WTC11 (cell line): ENCODE measurements around the gene CPNE2. TPM values are rescaled to one million over a fixed set of nuclear protein-coding genes. Genes with fewer than 3 reads are reported as not detected.

Experiments used
- ATAC-seq: fragments of 200-7000 bp; cut with Tn5 transposase; 2 replicates; pipeline ENCODE4 v1.10.0; 2021; ENCODE audit warnings: mild to moderate bottlenecking, moderate library complexity
- CTCF ChIA-PET: fragments of 300-600 bp; sonication (Branson Sonifier 250); formaldehyde crosslinking; loops from one replicate; lab custom pipeline; 2021; ENCODE audit warnings: antibody characterized with exemption; lab: Charles Lee
- POLR2A ChIA-PET: fragments of 350-600 bp; sonication (Branson Sonifier 250); formaldehyde crosslinking; loops from one replicate; lab custom pipeline; 2021; ENCODE audit warnings: antibody characterized with exemption; lab: Charles Lee
- DNase-seq: peaks from one replicate; pipeline ENCODE4 v3.0.0; 2021; ENCODE audit warnings: low spot score
- H3K27ac Mint-ChIP-seq: 2 replicates; pipeline ENCODE4 v1.8.0; 2021; ENCODE audit warnings: mixed read lengths
- H3K27me3 Mint-ChIP-seq: 2 replicates; pipeline ENCODE4 v1.8.0; 2021; ENCODE audit warnings: low read depth, mild to moderate bottlenecking, moderate library complexity, mixed read lengths
- H3K36me3 Mint-ChIP-seq: 2 replicates; pipeline ENCODE4 v1.8.0; 2021; ENCODE audit warnings: mixed read lengths
- H3K4me1 Mint-ChIP-seq: 2 replicates; pipeline ENCODE4 v1.8.0; 2022; ENCODE audit warnings: mixed read lengths
- H3K4me3 Mint-ChIP-seq: 2 replicates; pipeline ENCODE4 v1.8.0; 2021; ENCODE audit warnings: mild to moderate bottlenecking, moderate library complexity, mixed read lengths
- H3K9me3 Mint-ChIP-seq: 2 replicates; pipeline ENCODE4 v1.8.0; 2021; ENCODE audit warnings: mixed read lengths
- ATF6 ChIP-seq: sonication (generic); formaldehyde crosslinking; IDR thresholded peaks from 2 replicates; pipeline ENCODE4 v1.8.1; 2023; ENCODE audit warnings: mild to moderate bottlenecking, missing genetic modification reagents
- CBFB ChIP-seq: sonication (generic); formaldehyde crosslinking; IDR thresholded peaks from 2 replicates; pipeline ENCODE4 v1.8.1; 2022; ENCODE audit warnings: mild to moderate bottlenecking, low read depth, missing genetic modification reagents
- E2F1 ChIP-seq: sonication (generic); formaldehyde crosslinking; IDR thresholded peaks from 2 replicates; pipeline ENCODE4 v1.8.0; 2022; ENCODE audit warnings: mild to moderate bottlenecking, missing genetic modification reagents
- E2F5 ChIP-seq: sonication (generic); formaldehyde crosslinking; IDR thresholded peaks from 2 replicates; pipeline ENCODE4 v1.8.1; 2022; ENCODE audit warnings: mild to moderate bottlenecking, moderate library complexity, missing genetic modification reagents
- ELF4 ChIP-seq: sonication (generic); formaldehyde crosslinking; IDR thresholded peaks from 2 replicates; pipeline ENCODE4 v1.8.1; 2022; ENCODE audit warnings: low read depth, mild to moderate bottlenecking, moderate library complexity, missing genetic modification reagents
- EMX1 ChIP-seq: fragments of 250-450 bp; sonication (Bioruptor Pico); IDR thresholded peaks from 2 replicates; pipeline ENCODE4 v1.8.0; 2021; ENCODE audit warnings: mild to moderate bottlenecking
- ERG ChIP-seq: fragments of 250-450 bp; sonication (Bioruptor Pico); IDR thresholded peaks from 2 replicates; pipeline ENCODE4 v1.8.0; 2021; ENCODE audit warnings: mild to moderate bottlenecking
- ETV6 ChIP-seq: sonication (generic); formaldehyde crosslinking; IDR thresholded peaks from 2 replicates; pipeline ENCODE4 v1.8.1; 2022; ENCODE audit warnings: mild to moderate bottlenecking, missing genetic modification reagents
- FOXK1 ChIP-seq: sonication (generic); formaldehyde crosslinking; IDR thresholded peaks from 2 replicates; pipeline ENCODE4 v1.8.0; 2022; ENCODE audit warnings: mild to moderate bottlenecking, moderate library complexity, missing genetic modification reagents
- JAZF1 ChIP-seq: fragments of 250-450 bp; sonication (Bioruptor Pico); IDR thresholded peaks from 2 replicates; pipeline ENCODE4 v1.9.0; 2021; ENCODE audit warnings: moderate library complexity, mild to moderate bottlenecking, inconsistent platforms
- KAT7 ChIP-seq: sonication (generic); formaldehyde crosslinking; IDR thresholded peaks from 2 replicates; pipeline ENCODE4 v1.8.1; 2023; ENCODE audit warnings: missing genetic modification reagents, mild to moderate bottlenecking, borderline replicate concordance
- MXD4 ChIP-seq: fragments of 250-450 bp; sonication (Bioruptor Pico); IDR thresholded peaks from 2 replicates; pipeline ENCODE4 v1.8.0; 2021; ENCODE audit warnings: mild to moderate bottlenecking, moderate library complexity, borderline replicate concordance
- NFATC4 ChIP-seq: fragments of 250-450 bp; sonication (Bioruptor Pico); IDR thresholded peaks from 2 replicates; pipeline ENCODE4 v1.9.0; 2021; ENCODE audit warnings: mild to moderate bottlenecking
- OVOL2 ChIP-seq: fragments of 250-450 bp; sonication (Bioruptor Pico); IDR thresholded peaks from 2 replicates; pipeline ENCODE4 v1.9.0; 2021; ENCODE audit warnings: mild to moderate bottlenecking, borderline replicate concordance
- ZMAT4 ChIP-seq: fragments of 250-450 bp; sonication (Bioruptor Pico); IDR thresholded peaks from 2 replicates; pipeline ENCODE4 v1.9.0; 2021; ENCODE audit warnings: mild to moderate bottlenecking
- ZNF138 ChIP-seq: sonication (generic); formaldehyde crosslinking; conservative IDR thresholded peaks from 2 replicates; pipeline ENCODE4 v1.8.1; 2022; ENCODE audit warnings: mild to moderate bottlenecking, moderate library complexity, missing genetic modification reagents
- ZNF219 ChIP-seq: sonication (generic); formaldehyde crosslinking; IDR thresholded peaks from 2 replicates; pipeline ENCODE4 v1.8.0; 2023; ENCODE audit warnings: missing genetic modification reagents, mild to moderate bottlenecking, borderline replicate concordance
- ZNF263 ChIP-seq: sonication (generic); formaldehyde crosslinking; IDR thresholded peaks from 2 replicates; pipeline ENCODE4 v1.8.1; 2022; ENCODE audit warnings: low read depth, mild to moderate bottlenecking, moderate library complexity, missing genetic modification reagents
- ZNF281 ChIP-seq: sonication (generic); formaldehyde crosslinking; IDR thresholded peaks from 2 replicates; pipeline ENCODE4 v1.8.0; 2023; ENCODE audit warnings: mild to moderate bottlenecking, missing genetic modification reagents
- ZNF416 ChIP-seq: fragments of 250-450 bp; sonication (Bioruptor Pico); IDR thresholded peaks from 2 replicates; pipeline ENCODE4 v1.9.0; 2021; ENCODE audit warnings: mild to moderate bottlenecking, inconsistent platforms
- ZSCAN18 ChIP-seq: fragments of 250-450 bp; sonication (Bioruptor Pico); IDR thresholded peaks from 2 replicates; pipeline ENCODE4 v2.1.2; 2022; ENCODE audit warnings: mild to moderate bottlenecking, moderate library complexity
- total RNA-seq: library from RNA; stranded (reverse); gene quantifications from 3 replicates; pipeline ENCODE4 v1.2.3, GENCODE V29; 2021

Gene CPNE2
- total RNA-seq, 1 experiment from 2014 or later, result 14.0 TPM

- Mint-ChIP-seq H3K4me3 (no peak overlapping the region), H3K27ac (no peak overlapping the region), H3K27me3 (no peaks in the 10 kb centered on the region), H3K4me1 (peaks cover 22% of the 10 kb centered on the region), H3K9me3 (no peaks in the 10 kb centered on the region), H3K36me3 (no peaks in the 10 kb centered on the region)
- ChIA-PET POLR2A (interaction anchor here (0.6 to 0.7 kb wide), 2 partner anchors 13 kb away, joined by 3 to 4 read pairs; no protein-coding TSS in a partner anchor), CTCF (interaction anchor here (0.7 kb wide), 2 partner anchors 109 to 406 kb away, joined by 3 to 5 read pairs; no protein-coding TSS in a partner anchor)
- no peak for ATAC-seq
- no peak for DNase-seq
- no peak for TF ChIP-seq ERG (CRISPR knock-in tag)
- TF ChIP-seq MXD4 (CRISPR knock-in tag), result no peak
- no peak for TF ChIP-seq CBFB (CRISPR knock-in tag)
- no peak for TF ChIP-seq ZMAT4 (CRISPR knock-in tag)
- TF ChIP-seq ZNF263 (CRISPR knock-in tag), result no peak
- no peak for TF ChIP-seq ZNF416 (CRISPR knock-in tag)
- TF ChIP-seq, all 79 proteins: peak for 0
Measured at GRCh38 chr16:57192720-57193486, 100.5 kb downstream of the CPNE2 start.

- no peak for DNase-seq
- ChIA-PET POLR2A (no interaction called here), CTCF (no interaction called here)
- Mint-ChIP-seq H3K9me3 (peaks cover 6% of the 10 kb centered on the region; the same call in 1 of the 2 replicates), H3K36me3 (peaks cover 11% of the 10 kb centered on the region), H3K27ac (no peak overlapping the region; the same call in 1 of the 2 replicates), H3K27me3 (no peaks in the 10 kb centered on the region), H3K4me1 (peaks cover 12% of the 10 kb centered on the region), H3K4me3 (no peak overlapping the region)
- no peak for ATAC-seq
- no peak for TF ChIP-seq NFATC4 (CRISPR knock-in tag)
- no peak for TF ChIP-seq FOXK1
- TF ChIP-seq E2F1, result no peak
- no peak for TF ChIP-seq KAT7 (CRISPR knock-in tag)
- TF ChIP-seq ELF4 (CRISPR knock-in tag), result no peak
- no peak for TF ChIP-seq EMX1
- no peak for TF ChIP-seq ZNF219 (CRISPR knock-in tag)
- no peak for TF ChIP-seq E2F5 (CRISPR knock-in tag)
- no peak for TF ChIP-seq ZNF281 (CRISPR knock-in tag)
- TF ChIP-seq MXD4 (CRISPR knock-in tag), result no peak
- TF ChIP-seq ZNF138, result no peak
- TF ChIP-seq JAZF1 (CRISPR knock-in tag), result no peak
- TF ChIP-seq OVOL2, result no peak
- TF ChIP-seq ZSCAN18 (CRISPR knock-in tag), result no peak
- TF ChIP-seq ATF6 (CRISPR knock-in tag), result no peak
- no peak for TF ChIP-seq ETV6
Measured at GRCh38 chr16:57194512-57194911, 102.1 kb downstream of the CPNE2 start.
